MCF 10A (cell line): ENCODE results near the gene HES2. TPM values are rescaled to one million over a fixed set of nuclear protein-coding genes. Genes with fewer than 3 reads are reported as not detected.

Source experiments
- BruUV-seq: library from RNA; stranded (reverse); fragments of 400-500 nt; replicated peaks from 2 replicates; lab custom pipeline; 2021; lab: Mats Ljungman, UMichigan
- CTCF ChIA-PET: fragments of 300-600 bp; sonication (Branson Sonifier 250); formaldehyde crosslinking; extraction: SDS; loops from one replicate; lab custom pipeline; 2021; ENCODE audit warnings: antibody characterized with exemption, inconsistent platforms; lab: Yijun Ruan, JAX
- POLR2A ChIA-PET: fragments of 300-600, 350-650 bp; sonication (Branson Sonifier 250); formaldehyde crosslinking; extraction: SDS; loops from one replicate; lab custom pipeline; 2020; ENCODE audit warnings: antibody characterized with exemption, inconsistent platforms; lab: Yijun Ruan, JAX
- DNase-seq: peaks from one replicate; pipeline ENCODE4 v3.0.0-alpha.2; 2018; ENCODE audit not compliant: unreplicated experiment
- H3K27ac Mint-ChIP-seq: one replicate; pipeline ENCODE4 v1.8.0; 2022; ENCODE audit warnings: mild to moderate bottlenecking, low read depth, mixed read lengths; ENCODE audit not compliant: unreplicated experiment
- H3K27me3 Mint-ChIP-seq: one replicate; pipeline ENCODE4 v1.8.0; 2022; ENCODE audit warnings: mixed read lengths; ENCODE audit not compliant: insufficient read depth, unreplicated experiment
- H3K36me3 Mint-ChIP-seq: one replicate; pipeline ENCODE4 v1.8.0; 2022; ENCODE audit warnings: mild to moderate bottlenecking, moderate library complexity, mixed read lengths; ENCODE audit not compliant: insufficient read depth, unreplicated experiment
- H3K4me1 Mint-ChIP-seq: one replicate; pipeline ENCODE4 v1.8.0; 2022; ENCODE audit warnings: mixed read lengths; ENCODE audit not compliant: insufficient read depth, unreplicated experiment
- H3K4me3 Mint-ChIP-seq: one replicate; pipeline ENCODE4 v1.8.0; 2022; ENCODE audit warnings: mild to moderate bottlenecking, moderate library complexity, mixed read lengths; ENCODE audit not compliant: unreplicated experiment
- H3K9me3 Mint-ChIP-seq: one replicate; pipeline ENCODE4 v1.8.0; 2022; ENCODE audit warnings: mixed read lengths; ENCODE audit not compliant: unreplicated experiment
- intact Hi-C: fragments of 100-400 bp; cut with micrococcal nuclease; formaldehyde crosslinking; loops from 2 replicates; pipeline ENCODE4 v1.14.1; 2022
- total RNA-seq: library from RNA; stranded (reverse); gene quantifications from 2 replicates; pipeline ENCODE4 v1.2.3, GENCODE V29; 2022
- TF ChIP-seq, protein P1 (sequence below): fragments of 200-600 bp; IDR thresholded peaks from one replicate; pipeline ENCODE4 v1.8.0; 2022; ENCODE audit warnings: antibody characterized with exemption, mild to moderate bottlenecking; ENCODE audit not compliant: unreplicated experiment

The HES2 gene
- total RNA-seq, 1 experiment from 2014 or later: 7.6 TPM

DNA sequence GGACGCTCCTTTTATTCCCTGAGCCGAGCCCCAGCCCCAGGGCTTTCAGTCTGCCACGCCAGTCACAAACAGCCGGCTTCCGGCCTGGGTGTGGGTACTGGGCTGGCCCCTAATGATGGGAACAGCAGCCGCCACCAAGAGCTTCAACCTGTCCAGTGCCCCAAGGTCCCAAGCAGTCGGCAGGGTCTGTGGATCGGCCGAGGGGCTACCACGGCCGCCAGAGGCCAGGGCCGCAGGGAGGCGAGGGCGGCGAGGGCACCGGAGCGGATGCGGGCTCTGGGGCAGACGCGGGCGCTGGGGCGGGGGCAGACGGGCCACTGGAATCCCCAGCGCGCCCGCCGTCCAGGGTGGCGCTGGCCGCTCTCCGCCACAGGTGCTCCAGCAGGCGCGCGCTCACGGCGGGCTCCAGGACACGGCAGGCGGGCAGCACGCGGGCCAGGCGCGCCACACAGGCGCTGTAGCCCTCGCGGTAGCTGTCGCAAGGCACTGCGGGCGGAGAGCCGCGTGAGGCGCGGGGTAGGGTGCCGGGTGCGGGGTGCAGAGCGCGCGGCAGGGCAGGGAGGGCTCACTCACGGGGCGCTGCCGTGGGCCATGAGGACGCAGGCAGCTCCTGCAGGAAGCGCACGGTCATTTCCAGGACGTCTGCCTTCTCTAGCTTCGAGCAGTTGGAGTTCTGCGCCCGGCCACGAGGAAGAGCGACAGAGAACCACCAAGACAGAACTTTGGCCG, 887 bp downstream of the HES2 start:
- TF ChIP-seq, protein P1, sequence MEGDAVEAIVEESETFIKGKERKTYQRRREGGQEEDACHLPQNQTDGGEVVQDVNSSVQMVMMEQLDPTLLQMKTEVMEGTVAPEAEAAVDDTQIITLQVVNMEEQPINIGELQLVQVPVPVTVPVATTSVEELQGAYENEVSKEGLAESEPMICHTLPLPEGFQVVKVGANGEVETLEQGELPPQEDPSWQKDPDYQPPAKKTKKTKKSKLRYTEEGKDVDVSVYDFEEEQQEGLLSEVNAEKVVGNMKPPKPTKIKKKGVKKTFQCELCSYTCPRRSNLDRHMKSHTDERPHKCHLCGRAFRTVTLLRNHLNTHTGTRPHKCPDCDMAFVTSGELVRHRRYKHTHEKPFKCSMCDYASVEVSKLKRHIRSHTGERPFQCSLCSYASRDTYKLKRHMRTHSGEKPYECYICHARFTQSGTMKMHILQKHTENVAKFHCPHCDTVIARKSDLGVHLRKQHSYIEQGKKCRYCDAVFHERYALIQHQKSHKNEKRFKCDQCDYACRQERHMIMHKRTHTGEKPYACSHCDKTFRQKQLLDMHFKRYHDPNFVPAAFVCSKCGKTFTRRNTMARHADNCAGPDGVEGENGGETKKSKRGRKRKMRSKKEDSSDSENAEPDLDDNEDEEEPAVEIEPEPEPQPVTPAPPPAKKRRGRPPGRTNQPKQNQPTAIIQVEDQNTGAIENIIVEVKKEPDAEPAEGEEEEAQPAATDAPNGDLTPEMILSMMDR: no peak
- intact Hi-C loops: no loop called here
- POLR2A ChIA-PET: interaction anchor here (0.7 to 1.6 kb wide), 5 partner anchors 20 to 1455 kb away, joined by 3 to 4 read pairs (median 3); no protein-coding TSS in a partner anchor
- Mint-ChIP-seq H3K4me1 (peaks cover 33% of the 10 kb centered on the region), H3K4me3 (peak overlapping the region; percentile 65), H3K27me3 (no peaks in the 10 kb centered on the region), H3K9me3 (no peaks in the 10 kb centered on the region), H3K36me3 (no peaks in the 10 kb centered on the region), H3K27ac (no peak overlapping the region)
- CTCF ChIA-PET: interaction anchor here (0.7 to 5.7 kb wide), 5 partner anchors 14 to 174 kb away, joined by 3 to 118 read pairs (median 4); no protein-coding TSS in a partner anchor
- BruUV-seq: no TSS peak
- DNase-seq: no peak

DNA sequence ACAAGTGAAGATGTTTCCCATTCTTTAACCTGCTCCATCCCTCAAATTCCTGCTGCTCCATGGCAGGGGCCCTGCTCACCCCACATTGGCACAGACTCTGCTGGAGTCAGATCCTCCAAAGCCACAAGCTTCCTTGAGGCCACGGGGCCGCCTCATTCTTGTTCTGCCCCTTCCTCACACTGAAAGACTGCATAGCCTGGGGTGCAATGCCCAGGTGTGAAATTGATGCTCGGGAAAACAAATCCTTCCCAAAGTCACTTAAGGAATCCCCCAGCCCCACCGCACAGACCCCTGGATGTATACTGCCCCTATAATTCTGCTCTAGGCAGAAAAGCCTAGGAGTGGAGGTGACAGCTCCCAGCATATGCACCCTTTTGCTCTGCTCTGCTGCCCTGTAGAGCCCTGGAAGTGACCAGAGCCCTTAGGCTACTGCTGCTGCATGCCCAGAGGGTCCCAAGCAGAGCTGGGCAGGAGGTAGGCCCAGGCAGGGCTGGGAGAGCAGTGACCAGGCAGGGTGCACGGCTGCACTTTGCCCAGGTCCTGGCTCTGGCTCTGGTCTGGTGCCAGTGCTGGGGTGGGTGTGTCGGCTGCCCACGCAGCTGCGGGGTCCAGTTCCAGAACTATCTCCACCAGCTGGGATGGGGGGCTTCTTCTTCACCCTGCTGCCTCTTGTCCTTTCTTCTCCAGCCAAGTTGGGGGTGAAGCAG, 1.6 kb downstream of the HES2 start:
- intact Hi-C loops: no loop called here
- Mint-ChIP-seq H3K27me3 (no peaks in the 10 kb centered on the region), H3K9me3 (no peaks in the 10 kb centered on the region), H3K4me1 (peaks cover 33% of the 10 kb centered on the region), H3K4me3 (no peak overlapping the region), H3K36me3 (no peaks in the 10 kb centered on the region), H3K27ac (no peak overlapping the region)
- ChIA-PET CTCF (interaction anchor here (0.7 to 1.1 kb wide), 2 partner anchors 13 to 58 kb away, joined by 3 to 5 read pairs; no protein-coding TSS in a partner anchor), POLR2A (no interaction called here)
- TSS peak; percentile 20 for BruUV-seq
- no peak for DNase-seq
- TF ChIP-seq, protein P1: no peak

DNA sequence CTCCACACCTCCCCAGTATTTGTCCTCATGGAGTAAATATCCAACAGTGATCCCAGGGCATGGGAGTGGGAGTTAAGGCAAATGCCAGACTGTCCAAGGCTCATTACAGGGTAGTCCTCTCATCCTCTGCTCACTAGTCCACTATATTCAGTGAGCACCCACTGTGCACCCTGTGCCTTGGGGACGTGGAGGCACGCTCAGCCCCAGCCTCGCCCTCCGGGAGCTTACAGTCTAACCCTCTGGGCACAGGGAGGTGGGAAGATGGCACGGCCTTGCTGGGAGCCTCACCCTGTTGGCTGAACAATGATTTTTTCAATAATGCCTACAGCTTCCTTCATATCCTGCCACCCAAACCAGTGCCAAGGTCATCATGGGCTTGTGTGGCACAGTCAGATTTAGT, 2.8 kb downstream of the HES2 start:
- intact Hi-C loops: no loop called here
- TF ChIP-seq, protein P1: no peak
- no peaks in the 10 kb centered on the region for H3K36me3 Mint-ChIP-seq
- H3K4me1 Mint-ChIP-seq: peaks cover 32% of the 10 kb centered on the region
- POLR2A ChIA-PET: no interaction called here
- no peak overlapping the region for H3K4me3 Mint-ChIP-seq
- DNase-seq: no peak
- no peaks in the 10 kb centered on the region for H3K9me3 Mint-ChIP-seq
- no peaks in the 10 kb centered on the region for H3K27me3 Mint-ChIP-seq
- BruUV-seq: no TSS peak
- CTCF ChIA-PET: interaction anchor here (0.6 to 5.3 kb wide), 3 partner anchors 9 to 22 kb away, joined by 4 to 46 read pairs (median 7); no protein-coding TSS in a partner anchor
- H3K27ac Mint-ChIP-seq: no peak overlapping the region

DNA sequence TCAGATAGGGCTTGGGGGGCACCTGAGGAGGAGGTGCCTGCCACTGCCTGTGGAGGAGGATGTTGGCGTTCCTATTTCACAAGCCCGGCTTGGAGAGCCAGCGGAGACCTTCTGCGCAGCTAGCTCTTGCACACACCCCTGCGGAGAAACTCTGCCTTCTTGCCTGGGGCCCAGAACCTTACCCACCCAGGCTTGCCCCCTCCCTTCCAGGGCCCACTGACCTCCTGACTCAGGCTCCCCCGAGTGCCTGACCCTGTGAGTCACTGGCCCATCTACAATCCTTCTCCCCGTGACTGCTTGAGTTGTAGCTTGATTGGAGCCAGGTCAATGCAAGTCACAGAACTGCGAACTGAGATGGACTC, 3.4 kb downstream of the HES2 start:
- H3K27ac Mint-ChIP-seq: no peak overlapping the region
- ChIA-PET POLR2A (interaction anchor here (1.0 to 5.1 kb wide), 2 partner anchors 21 to 31 kb away, joined by 3 to 28 read pairs; no protein-coding TSS in a partner anchor), CTCF (interaction anchor here (0.5 to 5.3 kb wide), 4 partner anchors 11 to 137 kb away, joined by 3 to 46 read pairs (median 4); no protein-coding TSS in a partner anchor)
- no peaks in the 10 kb centered on the region for H3K27me3 Mint-ChIP-seq
- intact Hi-C loops: no loop called here
- TF ChIP-seq, protein P1: no peak
- H3K9me3 Mint-ChIP-seq: no peaks in the 10 kb centered on the region
- no peak for DNase-seq
- BruUV-seq: no TSS peak
- no peak overlapping the region for H3K4me3 Mint-ChIP-seq
- peaks cover 26% of the 10 kb centered on the region for H3K4me1 Mint-ChIP-seq
- H3K36me3 Mint-ChIP-seq: no peaks in the 10 kb centered on the region
